Stimulated activated CD4-positive, alpha-beta T cell treated with anti-CD3 and anti-CD28 coated beads, Interleukin-15, amount 100 ng/mL, for 48 hours (primary cell): ENCODE data around the gene HSF5.
"Not testable (repeated sequence)": the region's sequence is repeated elsewhere in the genome, so short reads cannot be mapped to it uniquely, and the experiment has no call there.

Experiments
- DNase-seq, 2 donors: peaks; one replicate each; pipeline ENCODE4 v3.0.0-alpha.2; 2020; ENCODE audit warnings: low read depth in 2 of 2

Gene HSF5

GRCh38 chr17:58481798-58482197 lies 6.4 kb downstream of the HSF5 start:
- DNase-seq: not testable (repeated sequence)

- DNase-seq: no peak
These were observed 8.1 kb downstream of the HSF5 start for GRCh38 chr17:58480090-58480489.

GRCh38 chr17:58476812-58477211 lies 11.4 kb downstream of the HSF5 start:
- no peak for DNase-seq

- no peak for DNase-seq
These were observed 12.2 kb downstream of the HSF5 start for GRCh38 chr17:58475985-58476384.

- no peak for DNase-seq
These were observed 17.9 kb downstream of the HSF5 start for GRCh38 chr17:58470356-58470755.

GRCh38 chr17:58468944-58469343 lies 19.3 kb downstream of the HSF5 start:
- no peak for DNase-seq

- no peak for DNase-seq
These were observed 32.7 kb downstream of the HSF5 start for GRCh38 chr17:58455491-58455890.

GRCh38 chr17:58452738-58453137 lies 35.5 kb downstream of the HSF5 start:
- DNase-seq: no peak

GRCh38 chr17:58447039-58447975 lies 40.9 kb downstream of the HSF5 start:
- DNase-seq: peak; percentile 56 to 59

GRCh38 chr17:58446086-58446485 lies 42.1 kb downstream of the HSF5 start:
- DNase-seq: no peak

- DNase-seq: no peak
These were observed 51.4 kb downstream of the HSF5 start for GRCh38 chr17:58436805-58437239.

GRCh38 chr17:58436245-58436644 lies 52.0 kb downstream of the HSF5 start:
- DNase-seq: no peak

GRCh38 chr17:58432806-58433573 lies 55.2 kb downstream of the HSF5 start:
- no peak for DNase-seq

- DNase-seq: no peak
These were observed 60.4 kb downstream of the HSF5 start for GRCh38 chr17:58427807-58428206.

GRCh38 chr17:58421711-58422110 lies 66.5 kb downstream of the HSF5 start:
- DNase-seq: no peak

- DNase-seq: no peak
These were observed 67.4 kb downstream of the HSF5 start for GRCh38 chr17:58420827-58421226.

GRCh38 chr17:58417300-58418092 lies 70.7 kb downstream of the HSF5 start, which contains the start of gene RNF43:
TSS of gene RNF43 (minus strand) at chr17:58417534. CDS start at chr17:58415577, 1,957 bp downstream.
- DNase-seq: peak; percentile 81 to 86

GRCh38 chr17:58416937-58417299 lies 71.3 kb downstream of the HSF5 start:
- no peak for DNase-seq

- DNase-seq: no peak
These were observed 71.8 kb downstream of the HSF5 start for GRCh38 chr17:58416396-58416795.

GRCh38 chr17:58415371-58416055 lies 72.7 kb downstream of the HSF5 start:
- DNase-seq: no peak

GRCh38 chr17:58414596-58414997 lies 73.6 kb downstream of the HSF5 start:
- DNase-seq: no peak
